Right lobe of liver (tissue), 6 donors: ENCODE measurements around the gene OSBPL10. TPM values are rescaled to one million over a fixed set of nuclear protein-coding genes. Genes with fewer than 3 reads are reported as not detected.

ENCODE experiments used
- ATAC-seq, 4 donors: fragments of 200-7000 bp; cut with Tn5 transposase; one replicate each; pipeline ENCODE4 v1.9.1; 2020; ENCODE audit warnings: mild to moderate bottlenecking in 4 of 4, moderate library complexity in 4 of 4
- DNase-seq, 3 donors: peaks; one replicate each; pipeline ENCODE4 v3.0.0-alpha.2; 2020
- H3K27ac ChIP-seq, 3 donors: fragments of 200-600 bp; one replicate each; pipeline ENCODE4 v1.8.0; 2022
- H3K27me3 ChIP-seq, 2 donors: fragments of 200-600 bp; one replicate each; pipeline ENCODE4 v1.8.0; 2022
- H3K36me3 ChIP-seq, 4 donors: fragments of 200-600 bp; sonication (generic) in 1 of 4; one replicate each; pipeline versions ENCODE4 v1.5.1 to v1.8.0; 2017 to 2022; ENCODE audit warnings: control low read depth in 1 of 4
- H3K4me1 ChIP-seq, 4 donors: fragments of 200-600 bp; sonication (generic) in 1 of 4; one replicate each; pipeline versions ENCODE4 v1.5.1 to v1.8.0; 2017 to 2022; ENCODE audit warnings: control low read depth in 1 of 4
- H3K4me3 ChIP-seq, 3 donors: fragments of 200-600 bp; one replicate each; pipeline ENCODE4 v1.8.0; 2022
- H3K9me3 ChIP-seq, 4 donors: fragments of 200-600 bp; sonication (generic) in 1 of 4; one replicate each; pipeline versions ENCODE4 v1.5.1 to v1.8.0; 2017 to 2022; ENCODE audit warnings: control low read depth in 1 of 4
- CTCF ChIP-seq, 4 donors: fragments of 200-600 bp in 3 of 4; fragments of 450-650 bp in 1 of 4; IDR thresholded peaks; one replicate each; pipeline versions ENCODE4 v1.5.1 to v1.8.0; 2016 to 2022; ENCODE audit warnings: antibody characterized with exemption in 4 of 4, mild to moderate bottlenecking in 2 of 4
- POLR2A ChIP-seq: fragments of 450-650 bp; IDR thresholded peaks from one replicate; pipeline ENCODE4 v1.6.1; 2017; ENCODE audit warnings: antibody characterized with exemption, mild to moderate bottlenecking
- WGBS: methylation state at CpG from one replicate; pipeline ENCODE4 v1.1.6; 2018; ENCODE audit warnings: low coverage, low lambda C conversion rate; ENCODE audit not compliant: insufficient coverage; ENCODE audit errors: missing lambda C conversion rate; 5-methylcytosine and 5-hydroxymethylcytosine counted together
- intact Hi-C, 2 donors: fragments of 100-400 bp; cut with DNase I; formaldehyde crosslinking; loops; one replicate each; pipeline versions ENCODE4 v1.11.2 to v1.14.1; 2022
- total RNA-seq, 6 experiments: library from RNA; depleted of rRNA in 2 of 6; stranded (reverse); fragments of >200 nt in 2 of 6; fragmentation: NEBNext Ultra II Directional in 3 of 6; extraction: Animal tissue kit (Norgen Biotek cat#: 25700) in 3 of 6; gene quantifications; one replicate each; pipeline versions ENCODE4 v1.1.0 to v1.2.4, GENCODE V29; 2016 to 2023
- donor health status: DM: no; HTN: yes; CAD: no.
- donor health status: DM: no; HTN: no; CAD: no.
- donor health status: DM: no; HTN: no; CAD: no.
- donor health status: DM: no; HTN: yes; CAD: no.
- donor health status: DM: no; HTN: yes; CAD: no.

Gene OSBPL10
- total RNA-seq, 6 experiments from 2014 or later = 2.2 to 13.0 (median 3.7) TPM

GRCh38 chr3:31661286-31661685, 319.8 kb downstream of the OSBPL10 start:
- 76% methylated on average over 5 of the region's 5 CpGs for WGBS
- Histone ChIP-seq H3K4me1 (no peaks in the 10 kb centered on the region), H3K27me3 (no peaks in the 10 kb centered on the region), H3K9me3 (no peaks in the 10 kb centered on the region), H3K4me3 (no peak overlapping the region), H3K27ac (no peak overlapping the region), H3K36me3 (no peaks in the 10 kb centered on the region)
- no peak for TF ChIP-seq CTCF (IDR thresholded peaks at IDR 0.05)
- TF ChIP-seq POLR2A = no peak
- ATAC-seq = no peak
- DNase-seq = no peak
- intact Hi-C loops = no loop called here

GRCh38 chr3:31659246-31659645, 321.8 kb downstream of the OSBPL10 start:
- intact Hi-C loops = no loop called here
- H3K27ac ChIP-seq = no peak overlapping the region
- no peaks in the 10 kb centered on the region for H3K4me1 ChIP-seq
- H3K4me3 ChIP-seq = no peak overlapping the region
- ATAC-seq (no peak), DNase-seq (no peak)
- no peak for TF ChIP-seq CTCF (IDR thresholded peaks at IDR 0.05)
- TF ChIP-seq POLR2A = no peak
- no peaks in the 10 kb centered on the region for H3K27me3 ChIP-seq
- H3K36me3 ChIP-seq = peaks cover 0 to 2% (median 0%) of the 10 kb centered on the region in 4 donors
- peaks cover 0 to 3% (median 0%) of the 10 kb centered on the region in 4 donors for H3K9me3 ChIP-seq

GRCh38 chr3:31654998-31655397, 326.1 kb downstream of the OSBPL10 start:
- no peak for TF ChIP-seq POLR2A
- TF ChIP-seq CTCF (IDR thresholded peaks at IDR 0.05) = no peak
- ATAC-seq (no peak), DNase-seq (no peak)
- H3K9me3 ChIP-seq = peaks cover 0 to 15% (median 0%) of the 10 kb centered on the region in 4 donors
- H3K36me3 ChIP-seq = peaks cover 0 to 2% (median 0%) of the 10 kb centered on the region in 4 donors
- intact Hi-C loops = no loop called here
- no peak overlapping the region for H3K4me3 ChIP-seq
- H3K27me3 ChIP-seq = no peaks in the 10 kb centered on the region
- H3K27ac ChIP-seq = no peak overlapping the region
- H3K4me1 ChIP-seq = no peaks in the 10 kb centered on the region

- intact Hi-C loops = no loop called here
- DNase-seq = no peak
- no peaks in the 10 kb centered on the region for H3K27me3 ChIP-seq
- WGBS = 64% methylated on average over 1 of the region's 1 CpG
- TF ChIP-seq CTCF (IDR thresholded peaks at IDR 0.05) (no peak), POLR2A (no peak)
- H3K9me3 ChIP-seq = peaks cover 0 to 15% (median 0%) of the 10 kb centered on the region in 4 donors
- peaks cover 0 to 2% (median 0%) of the 10 kb centered on the region in 4 donors for H3K36me3 ChIP-seq
- no peak overlapping the region for H3K27ac ChIP-seq
- no peak for ATAC-seq
- H3K4me1 ChIP-seq = no peaks in the 10 kb centered on the region
- H3K4me3 ChIP-seq = no peak overlapping the region
Observed at GRCh38 chr3:31653464-31653863, 327.6 kb downstream of the OSBPL10 start.

DNA sequence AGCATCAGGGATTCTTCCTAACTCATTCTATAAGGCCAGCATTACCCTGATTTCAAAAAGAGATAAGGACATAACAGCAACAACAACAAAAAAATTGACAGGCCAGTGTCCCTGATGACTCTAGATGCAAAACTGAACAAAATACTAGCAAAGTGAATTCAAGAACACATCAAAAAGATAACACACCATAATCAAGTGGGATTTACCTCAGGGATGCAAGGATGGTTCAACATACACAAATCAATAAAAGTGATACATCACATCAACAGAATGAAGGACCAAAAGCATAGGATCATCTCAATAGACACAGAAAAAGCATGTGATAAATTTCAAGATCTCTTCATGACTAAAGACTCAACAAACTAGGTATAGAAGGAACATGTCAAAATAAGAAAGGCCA, 328.8 kb downstream of the OSBPL10 start:
- H3K4me3 ChIP-seq = no peak overlapping the region
- peaks cover 0 to 2% (median 0%) of the 10 kb centered on the region in 4 donors for H3K36me3 ChIP-seq
- DNase-seq (no peak), ATAC-seq (no peak)
- peaks cover 0 to 15% (median 0%) of the 10 kb centered on the region in 4 donors for H3K9me3 ChIP-seq
- intact Hi-C loops = no loop called here
- H3K27ac ChIP-seq = no peak overlapping the region
- no peaks in the 10 kb centered on the region for H3K27me3 ChIP-seq
- no peaks in the 10 kb centered on the region for H3K4me1 ChIP-seq
- TF ChIP-seq CTCF (IDR thresholded peaks at IDR 0.05) = no peak
- TF ChIP-seq POLR2A = no peak
